Stimulated activated naive CD8-positive, alpha-beta T cell treated with anti-CD3 and anti-CD28 coated beads, Interleukin-15, Interleukin-2, amounts not matched to agents 100 ng/mL and 50 ng/mL, for 24 hours (primary cell): Measurements from ENCODE around the gene ABCA9.
"Not testable (repeated sequence)": the region's sequence is repeated elsewhere in the genome, so short reads cannot be mapped to it uniquely, and the experiment has no call there.

Experiments
- H3K27ac Mint-ChIP-seq: one replicate; pipeline ENCODE4 v1.8.0; 2021; ENCODE audit warnings: mild to moderate bottlenecking, mixed read lengths
- H3K27me3 Mint-ChIP-seq: one replicate; pipeline ENCODE4 v1.8.0; 2021; ENCODE audit warnings: mixed read lengths
- H3K36me3 Mint-ChIP-seq: one replicate; pipeline ENCODE4 v1.8.0; 2021; ENCODE audit warnings: low read depth, mixed read lengths
- H3K4me1 Mint-ChIP-seq: one replicate; pipeline ENCODE4 v1.8.0; 2021; ENCODE audit warnings: low read depth, mixed read lengths
- H3K4me3 Mint-ChIP-seq: one replicate; pipeline ENCODE4 v1.8.0; 2021; ENCODE audit warnings: mild to moderate bottlenecking, mixed read lengths
- H3K9me3 Mint-ChIP-seq: one replicate; pipeline ENCODE4 v1.8.0; 2021; ENCODE audit warnings: mixed read lengths

Gene ABCA9

GRCh38 chr17:69060822-69061221 lies at the start of gene ABCA9:
Gene ABCA9 (minus strand): TSS chr17:69060927. CDS start chr17:69051126, 9,801 bp downstream.
- no peaks in the 10 kb centered on the region for H3K27me3 Mint-ChIP-seq
- H3K27ac Mint-ChIP-seq = no peak within 1 kb of the TSS
- peaks cover 12% of the 10 kb centered on the region for H3K9me3 Mint-ChIP-seq
- H3K4me3 Mint-ChIP-seq = no peak within 1 kb of the TSS
- H3K36me3 Mint-ChIP-seq = no peaks in the 10 kb centered on the region
- peaks cover 12% of the 10 kb centered on the region for H3K4me1 Mint-ChIP-seq

GRCh38 chr17:69105907-69106730 lies 45.4 kb upstream of the ABCA9 start:
- H3K9me3 Mint-ChIP-seq = no peaks in the 10 kb centered on the region
- H3K4me3 Mint-ChIP-seq = no peak overlapping the region
- no peaks in the 10 kb centered on the region for H3K36me3 Mint-ChIP-seq
- no peak overlapping the region for H3K27ac Mint-ChIP-seq
- no peaks in the 10 kb centered on the region for H3K4me1 Mint-ChIP-seq
- H3K27me3 Mint-ChIP-seq = no peaks in the 10 kb centered on the region

- H3K9me3 Mint-ChIP-seq = no peaks in the 10 kb centered on the region
- no peak overlapping the region for H3K4me3 Mint-ChIP-seq
- H3K4me1 Mint-ChIP-seq = no peaks in the 10 kb centered on the region
- H3K27me3 Mint-ChIP-seq = no peaks in the 10 kb centered on the region
- no peaks in the 10 kb centered on the region for H3K36me3 Mint-ChIP-seq
- H3K27ac Mint-ChIP-seq = no peak overlapping the region
Observed at GRCh38 chr17:69103557-69104233, 43.0 kb upstream of the ABCA9 start.

DNA sequence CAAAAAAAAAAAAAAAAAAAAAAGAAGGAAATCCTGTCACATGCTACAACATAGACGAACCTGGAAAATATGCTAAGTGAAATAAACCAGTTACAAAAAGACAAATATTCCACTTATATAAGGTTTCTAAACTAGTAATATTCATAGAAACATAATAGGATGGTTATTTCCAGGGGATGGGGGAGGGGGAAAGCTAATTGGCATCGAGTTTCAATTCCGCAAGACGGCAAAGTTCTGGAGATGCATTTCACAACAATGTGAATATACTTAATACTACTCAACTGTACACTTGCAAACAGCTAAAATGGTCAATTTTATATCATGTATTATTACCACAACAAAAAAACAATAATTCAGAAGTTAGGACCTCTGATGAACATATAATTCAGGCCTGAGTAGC lies 37.9 kb upstream of the ABCA9 start:
- Mint-ChIP-seq H3K36me3 (no peaks in the 10 kb centered on the region), H3K27me3 (no peaks in the 10 kb centered on the region), H3K4me3 (no peak overlapping the region), H3K4me1 (no peaks in the 10 kb centered on the region), H3K27ac (no peak overlapping the region), H3K9me3 (no peaks in the 10 kb centered on the region)

DNA sequence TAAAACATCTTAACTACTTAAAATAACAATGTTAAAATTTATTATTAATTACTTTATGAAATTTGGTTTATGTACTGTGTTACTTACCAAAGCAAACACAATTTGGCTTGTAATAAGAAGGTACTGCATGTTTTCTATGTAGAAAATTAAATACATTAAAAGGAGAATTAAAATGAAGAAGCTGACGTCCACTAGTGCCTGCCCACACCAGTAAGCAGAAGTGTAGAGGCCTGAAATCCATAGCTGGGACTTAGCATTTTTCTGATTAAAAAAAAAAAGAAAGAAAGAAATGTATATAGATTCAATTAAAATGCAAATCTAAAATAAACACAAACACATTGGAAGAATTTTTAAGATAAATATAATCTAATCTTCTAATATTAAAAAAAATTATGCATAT lies 35.8 kb upstream of the ABCA9 start:
- Mint-ChIP-seq H3K27ac (no peak overlapping the region), H3K9me3 (no peaks in the 10 kb centered on the region), H3K27me3 (peaks cover 5% of the 10 kb centered on the region), H3K4me3 (no peak overlapping the region), H3K4me1 (peaks cover 6% of the 10 kb centered on the region), H3K36me3 (no peaks in the 10 kb centered on the region)

DNA sequence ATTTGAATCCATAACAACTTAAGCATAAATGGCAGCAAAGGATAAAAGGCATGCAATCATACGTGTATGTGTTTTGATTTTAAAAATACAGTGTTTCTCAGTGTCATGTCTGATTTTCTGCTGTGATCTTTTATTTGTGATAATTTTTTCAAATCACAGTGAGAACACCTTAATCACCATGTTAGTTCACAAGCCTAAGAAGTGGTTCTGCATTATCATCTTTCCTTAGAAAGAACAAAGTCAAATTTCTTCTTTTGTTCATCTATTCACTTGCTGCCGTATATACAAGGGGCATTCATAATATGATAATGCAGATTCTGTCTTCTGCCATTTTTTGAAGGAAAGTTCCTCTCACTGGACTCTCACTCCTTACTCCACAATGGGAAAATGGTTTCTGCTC lies 33.3 kb upstream of the ABCA9 start:
- peaks cover 6% of the 10 kb centered on the region for H3K4me1 Mint-ChIP-seq
- no peaks in the 10 kb centered on the region for H3K9me3 Mint-ChIP-seq
- H3K4me3 Mint-ChIP-seq = no peak overlapping the region
- peaks cover 5% of the 10 kb centered on the region for H3K27me3 Mint-ChIP-seq
- no peak overlapping the region for H3K27ac Mint-ChIP-seq
- H3K36me3 Mint-ChIP-seq = no peaks in the 10 kb centered on the region

DNA sequence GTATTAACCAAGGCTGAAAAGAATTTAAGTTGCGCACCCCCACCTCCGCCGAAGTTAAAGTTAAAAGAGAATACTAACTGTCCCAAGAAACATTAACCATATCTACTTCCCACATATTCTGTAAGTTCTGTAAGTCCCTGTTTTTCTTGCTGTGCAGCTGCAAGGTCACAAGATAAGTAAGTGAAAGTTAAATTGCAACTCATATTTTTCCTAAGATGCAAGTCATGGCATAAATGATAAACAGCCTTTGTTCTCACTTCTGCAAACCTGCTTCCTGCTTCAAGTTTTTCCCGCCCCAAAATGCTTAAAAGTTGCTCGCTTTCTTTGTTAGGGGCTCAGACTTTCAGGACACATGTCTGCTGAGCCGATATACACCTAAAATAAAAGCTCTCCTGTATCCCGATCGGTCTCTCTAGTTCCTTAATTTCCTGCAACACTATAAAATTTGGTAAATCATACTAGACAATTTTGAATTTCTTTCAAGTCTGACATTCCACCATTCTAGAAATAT lies 32.6 kb upstream of the ABCA9 start:
- Mint-ChIP-seq H3K36me3 (no peaks in the 10 kb centered on the region), H3K9me3 (no peaks in the 10 kb centered on the region), H3K27me3 (peaks cover 5% of the 10 kb centered on the region), H3K4me1 (peaks cover 6% of the 10 kb centered on the region), H3K4me3 (peak overlapping the region; percentile 58), H3K27ac (no peak overlapping the region)

GRCh38 chr17:69090365-69090764 lies 29.6 kb upstream of the ABCA9 start:
- no peaks in the 10 kb centered on the region for H3K36me3 Mint-ChIP-seq
- no peaks in the 10 kb centered on the region for H3K9me3 Mint-ChIP-seq
- peaks cover 5% of the 10 kb centered on the region for H3K27me3 Mint-ChIP-seq
- H3K4me3 Mint-ChIP-seq = no peak overlapping the region
- no peak overlapping the region for H3K27ac Mint-ChIP-seq
- peaks cover 6% of the 10 kb centered on the region for H3K4me1 Mint-ChIP-seq

DNA sequence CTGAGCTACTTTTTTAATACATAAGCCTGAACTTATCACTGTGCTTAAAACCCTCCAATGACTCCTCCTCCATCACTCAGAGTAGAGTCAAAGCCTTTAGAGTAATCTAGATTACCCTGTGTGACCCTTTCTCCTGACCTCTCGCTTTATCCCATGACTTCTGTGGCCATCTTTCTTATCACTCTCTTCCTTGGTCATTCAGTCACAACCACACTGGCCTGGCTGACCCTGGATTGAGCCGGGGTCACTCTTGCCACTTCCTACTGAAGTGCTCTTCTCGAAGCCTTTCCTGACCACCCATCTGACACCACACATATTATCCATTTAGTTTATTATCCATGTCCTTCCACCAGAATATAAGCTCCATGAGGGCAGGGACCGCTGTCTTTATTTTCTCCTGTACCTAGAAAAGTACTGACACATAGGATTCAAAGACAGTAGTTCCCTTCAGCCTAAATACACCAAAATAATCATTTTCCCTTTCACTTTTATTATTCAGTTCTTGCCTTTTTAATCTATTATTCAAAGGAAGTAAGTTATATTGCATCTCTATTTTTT lies 28.0 kb upstream of the ABCA9 start:
- Mint-ChIP-seq H3K27ac (no peak overlapping the region), H3K4me1 (peaks cover 6% of the 10 kb centered on the region), H3K9me3 (no peaks in the 10 kb centered on the region), H3K36me3 (no peaks in the 10 kb centered on the region), H3K27me3 (peaks cover 5% of the 10 kb centered on the region), H3K4me3 (no peak overlapping the region)

DNA sequence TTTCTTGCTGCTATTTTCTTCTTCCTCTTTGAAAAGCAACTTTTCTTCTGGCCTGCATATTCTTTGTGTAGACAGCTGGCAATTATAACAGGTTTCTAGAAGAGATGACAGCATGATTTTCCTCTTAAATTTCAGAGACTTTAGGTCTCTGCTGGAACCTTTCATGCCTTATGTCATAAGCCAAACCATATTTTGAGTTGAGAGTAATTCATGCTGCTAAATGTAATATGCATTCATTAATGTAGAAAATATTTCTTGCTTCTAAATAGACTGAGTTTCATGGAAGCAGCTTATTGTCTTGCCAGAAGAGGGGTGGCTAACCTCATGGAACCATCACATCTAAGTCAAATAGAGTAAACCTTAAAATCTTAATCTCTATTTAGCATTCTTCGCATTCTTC lies 25.9 kb upstream of the ABCA9 start:
- Mint-ChIP-seq H3K4me3 (no peak overlapping the region), H3K27ac (no peak overlapping the region), H3K4me1 (no peaks in the 10 kb centered on the region), H3K36me3 (peaks cover 4% of the 10 kb centered on the region), H3K9me3 (no peaks in the 10 kb centered on the region), H3K27me3 (no peaks in the 10 kb centered on the region)

- no peak overlapping the region for H3K4me3 Mint-ChIP-seq
- H3K27ac Mint-ChIP-seq = no peak overlapping the region
- H3K4me1 Mint-ChIP-seq = no peaks in the 10 kb centered on the region
- peaks cover 4% of the 10 kb centered on the region for H3K36me3 Mint-ChIP-seq
- no peaks in the 10 kb centered on the region for H3K9me3 Mint-ChIP-seq
- no peaks in the 10 kb centered on the region for H3K27me3 Mint-ChIP-seq
Observed at GRCh38 chr17:69084911-69085310, 24.2 kb upstream of the ABCA9 start.

DNA sequence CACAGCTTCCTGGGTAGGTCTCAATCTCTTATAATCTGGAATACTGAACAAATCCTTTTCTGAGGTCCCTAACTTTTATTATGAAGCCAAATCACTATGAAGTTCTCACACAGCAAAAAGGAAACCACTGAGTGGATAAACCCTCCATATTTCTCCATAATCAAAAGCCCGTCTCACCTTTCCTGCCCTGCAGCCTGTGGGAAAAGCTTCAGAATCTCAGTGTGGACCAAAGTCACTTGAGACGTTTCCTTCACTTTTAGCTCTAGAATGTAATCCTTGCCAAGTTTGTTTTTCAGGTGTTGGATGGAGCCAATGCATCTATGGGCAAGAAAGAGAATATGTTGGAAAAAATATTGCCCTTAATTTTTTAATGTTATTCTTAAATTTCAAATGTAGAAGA lies 22.0 kb upstream of the ABCA9 start:
- H3K36me3 Mint-ChIP-seq = peaks cover 4% of the 10 kb centered on the region
- H3K27ac Mint-ChIP-seq = no peak overlapping the region
- H3K4me3 Mint-ChIP-seq = no peak overlapping the region
- H3K4me1 Mint-ChIP-seq = no peaks in the 10 kb centered on the region
- no peaks in the 10 kb centered on the region for H3K27me3 Mint-ChIP-seq
- H3K9me3 Mint-ChIP-seq = no peaks in the 10 kb centered on the region

DNA sequence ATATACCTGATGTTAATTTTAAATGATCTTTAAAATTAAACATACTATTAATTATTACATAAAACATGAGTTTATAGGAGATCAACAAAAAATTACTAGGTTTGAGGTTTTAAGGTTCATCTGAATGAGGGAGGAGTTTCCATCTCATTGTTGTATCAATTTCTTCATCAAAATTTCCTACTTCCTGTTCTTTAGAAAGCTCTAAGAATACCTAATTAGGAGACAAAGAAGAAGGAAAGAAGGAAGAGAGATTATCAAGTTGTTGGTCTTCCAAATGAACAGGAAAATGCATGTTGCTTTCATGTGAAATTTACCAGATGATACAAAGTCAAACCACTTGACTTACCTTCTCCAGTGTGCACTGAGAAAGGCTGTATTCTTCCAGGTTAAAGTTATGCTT lies 18.1 kb upstream of the ABCA9 start:
- no peak overlapping the region for H3K4me3 Mint-ChIP-seq
- H3K36me3 Mint-ChIP-seq = peaks cover 4% of the 10 kb centered on the region
- H3K9me3 Mint-ChIP-seq = peaks cover 19% of the 10 kb centered on the region
- H3K27ac Mint-ChIP-seq = no peak overlapping the region
- H3K27me3 Mint-ChIP-seq = no peaks in the 10 kb centered on the region
- no peaks in the 10 kb centered on the region for H3K4me1 Mint-ChIP-seq

DNA sequence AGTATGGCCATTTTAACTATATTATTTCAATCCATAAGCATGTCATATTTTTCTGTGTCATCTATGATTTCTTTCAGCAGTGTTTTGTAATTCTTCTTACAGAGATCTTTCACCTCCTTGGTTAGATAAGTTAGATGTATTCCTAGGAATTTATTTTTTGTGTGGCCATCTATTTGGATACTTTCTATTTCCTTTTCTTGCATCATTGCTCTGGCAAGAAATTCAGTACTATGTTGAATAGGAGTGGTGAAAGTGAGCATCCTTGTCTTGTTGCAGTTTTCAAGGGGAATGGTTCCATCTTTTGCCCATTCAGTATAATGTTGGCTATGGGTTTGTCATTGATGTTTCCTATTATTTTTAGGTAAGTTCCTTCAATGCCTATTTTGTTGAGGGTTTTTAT lies 15.1 kb upstream of the ABCA9 start:
- Mint-ChIP-seq H3K4me3 (no peak overlapping the region), H3K27ac (no peak overlapping the region), H3K4me1 (peaks cover 7% of the 10 kb centered on the region), H3K9me3 (peaks cover 35% of the 10 kb centered on the region), H3K36me3 (no peaks in the 10 kb centered on the region), H3K27me3 (no peaks in the 10 kb centered on the region)

DNA sequence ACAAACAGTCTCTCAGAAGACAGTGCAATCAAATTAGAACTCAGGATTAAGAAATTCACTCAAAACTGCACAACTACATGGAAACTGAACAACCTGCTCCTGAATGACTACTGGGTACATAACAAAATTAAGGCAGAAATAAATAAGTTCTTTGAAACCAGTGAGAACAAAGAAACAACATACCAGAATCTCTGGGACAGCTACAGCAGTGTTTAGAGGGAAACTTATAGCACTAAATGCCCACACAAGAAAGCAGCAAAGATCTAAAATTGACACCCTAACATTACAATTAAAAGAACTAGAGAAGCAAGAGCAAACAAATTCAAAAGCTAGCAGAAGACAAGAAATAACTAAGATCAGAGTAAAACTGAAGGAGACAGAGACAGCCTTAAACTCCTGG lies 12.7 kb upstream of the ABCA9 start:
- not testable (repeated sequence) for H3K27me3 Mint-ChIP-seq, H3K4me3 Mint-ChIP-seq, H3K4me1 Mint-ChIP-seq, H3K36me3 Mint-ChIP-seq, H3K27ac Mint-ChIP-seq
- H3K9me3 Mint-ChIP-seq = peaks cover 35% of the 10 kb centered on the region
